ENCODE data around the gene SLFN5.

DNA sequence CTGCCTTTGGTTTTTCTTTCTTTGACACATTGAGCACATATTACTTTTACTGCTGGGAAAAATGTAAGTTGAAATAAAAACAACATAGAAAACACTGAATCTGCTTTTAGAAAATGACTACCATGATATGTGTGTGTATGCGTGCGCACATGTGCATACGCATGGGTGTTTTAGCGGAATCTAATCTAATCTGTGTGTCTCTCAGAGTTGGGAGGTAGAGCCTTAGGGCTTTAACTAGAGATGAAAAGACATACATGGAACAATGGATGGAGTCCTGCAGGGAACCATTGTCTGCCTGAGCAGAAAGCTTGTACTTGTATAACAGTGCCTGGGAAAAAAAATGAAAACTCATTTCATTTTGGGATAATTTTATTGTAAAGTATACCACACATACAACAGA is 12.4 kb downstream of the SLFN5 start:
- TF ChIP-seq, protein P1, sequence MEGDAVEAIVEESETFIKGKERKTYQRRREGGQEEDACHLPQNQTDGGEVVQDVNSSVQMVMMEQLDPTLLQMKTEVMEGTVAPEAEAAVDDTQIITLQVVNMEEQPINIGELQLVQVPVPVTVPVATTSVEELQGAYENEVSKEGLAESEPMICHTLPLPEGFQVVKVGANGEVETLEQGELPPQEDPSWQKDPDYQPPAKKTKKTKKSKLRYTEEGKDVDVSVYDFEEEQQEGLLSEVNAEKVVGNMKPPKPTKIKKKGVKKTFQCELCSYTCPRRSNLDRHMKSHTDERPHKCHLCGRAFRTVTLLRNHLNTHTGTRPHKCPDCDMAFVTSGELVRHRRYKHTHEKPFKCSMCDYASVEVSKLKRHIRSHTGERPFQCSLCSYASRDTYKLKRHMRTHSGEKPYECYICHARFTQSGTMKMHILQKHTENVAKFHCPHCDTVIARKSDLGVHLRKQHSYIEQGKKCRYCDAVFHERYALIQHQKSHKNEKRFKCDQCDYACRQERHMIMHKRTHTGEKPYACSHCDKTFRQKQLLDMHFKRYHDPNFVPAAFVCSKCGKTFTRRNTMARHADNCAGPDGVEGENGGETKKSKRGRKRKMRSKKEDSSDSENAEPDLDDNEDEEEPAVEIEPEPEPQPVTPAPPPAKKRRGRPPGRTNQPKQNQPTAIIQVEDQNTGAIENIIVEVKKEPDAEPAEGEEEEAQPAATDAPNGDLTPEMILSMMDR (IDR thresholded peaks at IDR 0.05): no peak
- TF ChIP-seq EP300 (IDR thresholded peaks at IDR 0.05) (no peak), POLR2A (IDR thresholded peaks at IDR 0.05) (no peak)

Measured in stomach (tissue), 4 donors.